Caco-2 (cell line): ENCODE data around the gene PUS7L. TPM values are rescaled to one million over a fixed set of nuclear protein-coding genes. Genes with fewer than 3 reads are reported as not detected.

ENCODE experiments used
- BruUV-seq: library from RNA; stranded (reverse); fragments of 400-500 nt; replicated peaks from 2 replicates; lab custom pipeline; 2021; lab: Mats Ljungman, UMichigan
- CTCF ChIA-PET: fragments of 300-600 bp; sonication (Branson Sonifier 250); formaldehyde crosslinking; loops from one replicate; lab custom pipeline; 2022; ENCODE audit warnings: antibody characterized with exemption; lab: Charles Lee
- POLR2A ChIA-PET: fragments of 300-600 bp; sonication (Branson Sonifier 250); formaldehyde crosslinking; loops from one replicate; lab custom pipeline; 2022; ENCODE audit warnings: antibody characterized with exemption; lab: Charles Lee
- DNase-seq, 2 experiments: peaks; one replicate each; pipeline versions ENCODE4 v3.0.0 to v3.0.0-alpha.2; 2020 to 2022
- H3K27me3 ChIP-seq: replicated peaks from 2 replicates; pipeline ENCODE4 v1.6.0; 2011; ENCODE audit warnings: low read length; ENCODE audit not compliant: control insufficient read depth, insufficient read depth
- H3K36me3 ChIP-seq: 2 replicates; pipeline ENCODE4 v1.5.1; 2011; ENCODE audit warnings: low read length; ENCODE audit not compliant: control insufficient read depth, insufficient read depth
- H3K4me1 ChIP-seq: fragments of 250-450 bp; sonication (Bioruptor Pico); 2 replicates; pipeline ENCODE4 v1.5.1; 2020; ENCODE audit warnings: mild to moderate bottlenecking
- H3K4me3 ChIP-seq: 2 replicates; pipeline ENCODE4 v1.5.1; 2011; ENCODE audit warnings: low read depth, mild to moderate bottlenecking, control low read depth, low read length
- H3K9me3 ChIP-seq: fragments of 250-450 bp; sonication (Bioruptor Pico); 2 replicates; pipeline ENCODE4 v1.5.1; 2020; ENCODE audit warnings: mild to moderate bottlenecking, moderate library complexity
- H3K27ac Mint-ChIP-seq: one replicate; pipeline ENCODE4 v1.8.0; 2022; ENCODE audit warnings: mixed read lengths; ENCODE audit not compliant: unreplicated experiment
- H3K27me3 Mint-ChIP-seq: one replicate; pipeline ENCODE4 v1.8.0; 2022; ENCODE audit warnings: mixed read lengths; ENCODE audit not compliant: insufficient read depth, unreplicated experiment
- H3K36me3 Mint-ChIP-seq: one replicate; pipeline ENCODE4 v1.8.0; 2022; ENCODE audit warnings: mild to moderate bottlenecking, mixed read lengths; ENCODE audit not compliant: insufficient read depth, unreplicated experiment
- H3K4me1 Mint-ChIP-seq: one replicate; pipeline ENCODE4 v1.8.0; 2022; ENCODE audit warnings: low read depth, mixed read lengths; ENCODE audit not compliant: unreplicated experiment
- H3K4me3 Mint-ChIP-seq: one replicate; pipeline ENCODE4 v1.8.0; 2022; ENCODE audit warnings: mild to moderate bottlenecking, moderate library complexity, mixed read lengths; ENCODE audit not compliant: unreplicated experiment
- H3K9me3 Mint-ChIP-seq: one replicate; pipeline ENCODE4 v1.8.0; 2022; ENCODE audit warnings: mixed read lengths; ENCODE audit not compliant: unreplicated experiment
- intact Hi-C: fragments of 100-400 bp; cut with micrococcal nuclease; formaldehyde crosslinking; loops from one replicate; pipeline ENCODE4 v1.10.0; 2022; ENCODE audit not compliant: unreplicated experiment
- total RNA-seq: library from RNA; stranded (reverse); gene quantifications from 2 replicates; pipeline ENCODE4 v1.2.3, GENCODE V29; 2022
- TF ChIP-seq, protein P1 (sequence below), 2 experiments: fragments of 200-600 bp in 1 of 2; IDR thresholded peaks; 1 replicate in 1 of 2; 2 replicates in 1 of 2; pipeline versions ENCODE4 v1.5.1 to v1.8.0; 2011 to 2022; ENCODE audit warnings: antibody characterized with exemption in 1 of 2, control low read depth in 1 of 2, inconsistent platforms in 1 of 2, low read depth in 1 of 2, low read length in 1 of 2, mild to moderate bottlenecking in 1 of 2, moderate library complexity in 1 of 2; ENCODE audit not compliant: insufficient read depth in 1 of 2, severe bottlenecking in 1 of 2, unreplicated experiment in 1 of 2

Gene PUS7L
- total RNA-seq, 1 experiment from 2014 or later = 29.1 TPM

DNA sequence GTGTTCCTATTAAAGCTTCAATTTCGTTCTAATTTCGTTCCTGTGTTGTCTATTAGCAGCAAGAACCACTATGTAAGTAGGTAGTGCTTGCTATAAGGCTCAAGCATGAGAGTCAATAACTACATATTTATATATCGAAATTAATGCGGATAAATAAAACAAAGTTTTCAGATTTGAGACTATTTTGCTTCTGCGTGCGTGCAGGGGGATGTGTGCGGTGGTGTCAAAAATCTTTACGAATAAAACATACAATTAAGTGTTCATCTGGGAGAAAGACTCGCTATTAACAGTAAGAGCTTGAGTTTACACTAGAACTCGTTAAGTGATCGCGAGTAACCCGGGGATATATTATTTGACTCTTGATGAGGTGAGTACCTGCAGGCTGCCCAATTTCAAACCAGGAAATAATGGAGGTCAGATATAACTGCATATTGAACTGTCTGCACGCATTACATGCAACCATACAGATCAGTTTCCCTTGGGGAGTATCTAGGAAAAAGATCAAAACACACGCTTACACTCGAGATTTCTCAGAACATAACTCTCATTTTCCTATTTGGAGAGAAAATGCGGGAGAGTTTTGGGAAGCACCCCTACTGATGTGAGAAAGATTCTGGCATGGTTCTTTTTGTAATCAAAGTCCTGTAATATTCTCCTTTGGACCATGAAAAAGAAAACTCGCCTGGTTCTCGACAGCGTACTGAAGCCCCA, 46.7 kb upstream of the PUS7L start:
- H3K36me3 ChIP-seq = 0 out of 2 replicates have a peak, but pooled peaks cover 1% of the 10 kb centered on the region
- POLR2A ChIA-PET = interaction anchor here (0.6 to 2.5 kb wide), 11 partner anchors 9 to 73 kb away, joined by 3 to 18 read pairs (median 4); partner anchors contain the start of gene TMEM117
- peak overlapping the region; percentile 93 for H3K4me3 ChIP-seq
- DNase-seq = peak in 1 of 2 experiments; percentile 17
- no peaks in the 10 kb centered on the region for H3K9me3 ChIP-seq
- no peaks in the 10 kb centered on the region for H3K27me3 Mint-ChIP-seq
- intact Hi-C loops = loop anchor here (1.0 to 2.0 kb wide), 5 partner anchors 9 to 77 kb away; partner anchors contain the start of genes IRAK4 and PUS7L
- H3K27ac Mint-ChIP-seq = peak overlapping the region; percentile 98
- H3K27me3 ChIP-seq = no peaks in the 10 kb centered on the region
- BruUV-seq = TSS peak; percentile 34
- H3K4me1 ChIP-seq = peaks cover 12% of the 10 kb centered on the region; the same call in 1 of the 2 replicates
- no peaks in the 10 kb centered on the region for H3K9me3 Mint-ChIP-seq
- H3K4me3 Mint-ChIP-seq = peak overlapping the region; percentile 85
- peaks cover 12% of the 10 kb centered on the region for H3K4me1 Mint-ChIP-seq
- CTCF ChIA-PET = interaction anchor here (0.7 to 2.9 kb wide), 5 partner anchors 10 to 78 kb away, joined by 3 to 21 read pairs (median 4); no protein-coding TSS in a partner anchor
- TF ChIP-seq, protein P1, sequence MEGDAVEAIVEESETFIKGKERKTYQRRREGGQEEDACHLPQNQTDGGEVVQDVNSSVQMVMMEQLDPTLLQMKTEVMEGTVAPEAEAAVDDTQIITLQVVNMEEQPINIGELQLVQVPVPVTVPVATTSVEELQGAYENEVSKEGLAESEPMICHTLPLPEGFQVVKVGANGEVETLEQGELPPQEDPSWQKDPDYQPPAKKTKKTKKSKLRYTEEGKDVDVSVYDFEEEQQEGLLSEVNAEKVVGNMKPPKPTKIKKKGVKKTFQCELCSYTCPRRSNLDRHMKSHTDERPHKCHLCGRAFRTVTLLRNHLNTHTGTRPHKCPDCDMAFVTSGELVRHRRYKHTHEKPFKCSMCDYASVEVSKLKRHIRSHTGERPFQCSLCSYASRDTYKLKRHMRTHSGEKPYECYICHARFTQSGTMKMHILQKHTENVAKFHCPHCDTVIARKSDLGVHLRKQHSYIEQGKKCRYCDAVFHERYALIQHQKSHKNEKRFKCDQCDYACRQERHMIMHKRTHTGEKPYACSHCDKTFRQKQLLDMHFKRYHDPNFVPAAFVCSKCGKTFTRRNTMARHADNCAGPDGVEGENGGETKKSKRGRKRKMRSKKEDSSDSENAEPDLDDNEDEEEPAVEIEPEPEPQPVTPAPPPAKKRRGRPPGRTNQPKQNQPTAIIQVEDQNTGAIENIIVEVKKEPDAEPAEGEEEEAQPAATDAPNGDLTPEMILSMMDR (IDR thresholded peaks at IDR 0.05; ENCODE audit: insufficient read depth in 1 of 2, low read depth in 1 of 2, low read length in 1 of 2, severe bottlenecking in 1 of 2, unreplicated experiment in 1 of 2) = no peak
- H3K36me3 Mint-ChIP-seq = peaks cover 44% of the 10 kb centered on the region

DNA sequence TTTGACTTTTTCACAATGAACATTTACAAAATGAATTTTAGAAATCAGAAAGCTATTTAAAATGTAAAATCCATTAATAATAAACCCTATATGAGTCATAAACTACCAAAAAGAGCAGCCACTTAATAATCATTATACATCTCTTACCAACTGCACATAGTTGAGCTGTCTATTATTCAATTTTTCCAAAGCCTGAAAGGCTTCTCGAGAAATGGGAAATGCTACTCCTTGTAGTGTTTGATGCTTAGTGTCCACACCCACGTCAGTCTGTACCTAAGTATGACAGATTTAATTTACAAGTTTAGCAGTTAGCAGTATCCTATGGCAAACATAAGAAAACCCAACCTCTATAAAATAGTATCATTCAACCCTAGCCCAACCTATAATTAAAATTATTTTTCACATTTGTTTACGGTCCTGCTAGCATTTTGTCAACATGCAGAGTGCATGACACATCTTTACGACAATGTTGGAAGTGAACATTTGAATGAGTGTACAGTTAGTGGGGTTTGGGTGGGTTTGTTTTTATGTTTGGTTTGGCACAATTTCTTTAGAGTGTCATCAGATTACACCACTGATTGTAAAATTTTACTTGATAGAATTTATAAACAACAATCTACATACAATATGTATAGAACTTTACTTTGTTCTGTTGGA, 39.1 kb upstream of the PUS7L start:
- CTCF ChIA-PET = interaction anchor here (0.7 kb wide), 1 partner anchor 87 kb away, joined by 4 read pairs; no protein-coding TSS in a partner anchor
- H3K9me3 Mint-ChIP-seq = no peaks in the 10 kb centered on the region
- Histone ChIP-seq H3K27me3 (no peaks in the 10 kb centered on the region), H3K9me3 (no peaks in the 10 kb centered on the region), H3K4me1 (peaks cover 19% of the 10 kb centered on the region), H3K36me3 (no peaks in the 10 kb centered on the region), H3K4me3 (no peak overlapping the region)
- TF ChIP-seq, protein P1 (IDR thresholded peaks at IDR 0.05; ENCODE audit: insufficient read depth in 1 of 2, low read depth in 1 of 2, low read length in 1 of 2, severe bottlenecking in 1 of 2, unreplicated experiment in 1 of 2) = no peak
- POLR2A ChIA-PET = no interaction called here
- H3K27ac Mint-ChIP-seq = no peak overlapping the region
- no peaks in the 10 kb centered on the region for H3K27me3 Mint-ChIP-seq
- H3K4me3 Mint-ChIP-seq = no peak overlapping the region
- BruUV-seq = no TSS peak
- intact Hi-C loops = loop anchor here (2.0 kb wide), 1 partner anchor 39 kb away; the partner anchor contains the start of genes IRAK4 and PUS7L
- peaks cover 61% of the 10 kb centered on the region for H3K36me3 Mint-ChIP-seq
- H3K4me1 Mint-ChIP-seq = peaks cover 19% of the 10 kb centered on the region
- DNase-seq = no peak

DNA sequence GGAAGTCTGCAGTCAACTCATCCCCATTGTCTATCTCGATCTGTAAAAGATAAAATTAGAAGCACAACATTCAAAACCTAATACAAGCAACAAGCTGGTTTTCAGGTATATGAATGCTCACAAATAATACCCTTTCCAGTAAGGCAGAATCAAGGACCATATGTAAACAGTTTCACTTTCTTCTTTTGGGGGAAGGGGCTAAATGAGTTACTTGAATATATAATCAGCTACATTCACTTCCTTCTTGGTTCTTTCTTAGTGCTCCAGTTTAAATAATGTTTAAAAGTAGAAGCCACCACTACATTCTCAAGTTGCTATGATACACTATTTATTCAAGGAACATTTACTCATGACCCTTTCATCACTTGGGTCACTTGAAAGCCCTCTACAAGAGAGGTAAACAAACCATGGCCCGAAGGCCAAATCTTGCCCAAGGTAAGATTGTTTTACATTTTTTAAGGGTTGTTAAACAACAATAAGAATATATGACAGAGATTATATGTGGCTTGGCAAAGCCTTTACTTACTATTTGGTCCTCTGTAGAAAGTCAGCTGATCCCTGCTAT, 37.2 kb upstream of the PUS7L start:
- H3K9me3 Mint-ChIP-seq = peaks cover 11% of the 10 kb centered on the region
- no peak overlapping the region for H3K4me3 ChIP-seq
- H3K4me1 Mint-ChIP-seq = peaks cover 26% of the 10 kb centered on the region
- POLR2A ChIA-PET = interaction anchor here (1.2 kb wide), 1 partner anchor 10 kb away, joined by 9 read pairs; the partner anchor contains the start of gene TWF1
- no TSS peak for BruUV-seq
- intact Hi-C loops = loop anchor here (1.0 to 2.0 kb wide), 3 partner anchors 10 to 53 kb away; partner anchors contain the start of genes IRAK4 and PUS7L
- CTCF ChIA-PET = interaction anchor here (1.0 to 2.1 kb wide), 2 partner anchors 10 to 87 kb away, joined by 3 to 6 read pairs; no protein-coding TSS in a partner anchor
- no peaks in the 10 kb centered on the region for H3K27me3 ChIP-seq
- no peaks in the 10 kb centered on the region for H3K27me3 Mint-ChIP-seq
- H3K4me3 Mint-ChIP-seq = no peak overlapping the region
- TF ChIP-seq, protein P1 (IDR thresholded peaks at IDR 0.05; ENCODE audit: insufficient read depth in 1 of 2, low read depth in 1 of 2, low read length in 1 of 2, severe bottlenecking in 1 of 2, unreplicated experiment in 1 of 2) = no peak
- peaks cover 19% of the 10 kb centered on the region for H3K4me1 ChIP-seq
- DNase-seq = peak; percentile 46 to 72
- H3K27ac Mint-ChIP-seq = peak overlapping the region; percentile 70
- H3K36me3 ChIP-seq = no peaks in the 10 kb centered on the region
- H3K36me3 Mint-ChIP-seq = peaks cover 54% of the 10 kb centered on the region
- no peaks in the 10 kb centered on the region for H3K9me3 ChIP-seq
